GM12875 (cell line): ENCODE results near the gene PTCH2.

Experiments
- H3K4me3 ChIP-seq: one replicate; pipeline ENCODE4 v1.5.1; 2011; ENCODE audit warnings: low read depth, low read length, control low read depth
- TF ChIP-seq, protein P1 (sequence below): IDR thresholded peaks from 2 replicates; pipeline ENCODE4 v1.5.1; 2011; ENCODE audit warnings: low read depth, mild to moderate bottlenecking, control low read depth, inconsistent platforms, low read length, moderate library complexity, borderline replicate concordance; ENCODE audit not compliant: insufficient read depth

The PTCH2 gene

GRCh38 chr1:44867801-44868200 is 24.7 kb upstream of the PTCH2 start:
- TF ChIP-seq, protein P1, sequence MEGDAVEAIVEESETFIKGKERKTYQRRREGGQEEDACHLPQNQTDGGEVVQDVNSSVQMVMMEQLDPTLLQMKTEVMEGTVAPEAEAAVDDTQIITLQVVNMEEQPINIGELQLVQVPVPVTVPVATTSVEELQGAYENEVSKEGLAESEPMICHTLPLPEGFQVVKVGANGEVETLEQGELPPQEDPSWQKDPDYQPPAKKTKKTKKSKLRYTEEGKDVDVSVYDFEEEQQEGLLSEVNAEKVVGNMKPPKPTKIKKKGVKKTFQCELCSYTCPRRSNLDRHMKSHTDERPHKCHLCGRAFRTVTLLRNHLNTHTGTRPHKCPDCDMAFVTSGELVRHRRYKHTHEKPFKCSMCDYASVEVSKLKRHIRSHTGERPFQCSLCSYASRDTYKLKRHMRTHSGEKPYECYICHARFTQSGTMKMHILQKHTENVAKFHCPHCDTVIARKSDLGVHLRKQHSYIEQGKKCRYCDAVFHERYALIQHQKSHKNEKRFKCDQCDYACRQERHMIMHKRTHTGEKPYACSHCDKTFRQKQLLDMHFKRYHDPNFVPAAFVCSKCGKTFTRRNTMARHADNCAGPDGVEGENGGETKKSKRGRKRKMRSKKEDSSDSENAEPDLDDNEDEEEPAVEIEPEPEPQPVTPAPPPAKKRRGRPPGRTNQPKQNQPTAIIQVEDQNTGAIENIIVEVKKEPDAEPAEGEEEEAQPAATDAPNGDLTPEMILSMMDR = no peak
- no peak overlapping the region for H3K4me3 ChIP-seq

GRCh38 chr1:44862829-44863401 is 19.9 kb upstream of the PTCH2 start:
- no peak overlapping the region for H3K4me3 ChIP-seq
- TF ChIP-seq, protein P1 = no peak

GRCh38 chr1:44860891-44861425 is 17.9 kb upstream of the PTCH2 start:
- no peak overlapping the region for H3K4me3 ChIP-seq
- TF ChIP-seq, protein P1 = no peak

- TF ChIP-seq, protein P1 = no peak
- no peak overlapping the region for H3K4me3 ChIP-seq
These were observed 17.3 kb upstream of the PTCH2 start for GRCh38 chr1:44860331-44860730.

- no peak overlapping the region for H3K4me3 ChIP-seq
- TF ChIP-seq, protein P1 = no peak
These were observed 14.4 kb upstream of the PTCH2 start for GRCh38 chr1:44857446-44857845.

GRCh38 chr1:44855742-44856141 is 12.7 kb upstream of the PTCH2 start:
- H3K4me3 ChIP-seq = no peak overlapping the region
- TF ChIP-seq, protein P1 = no peak

- H3K4me3 ChIP-seq = no peak overlapping the region
- TF ChIP-seq, protein P1 = no peak
These were observed 11.9 kb upstream of the PTCH2 start for GRCh38 chr1:44854970-44855369.
